A673 (cell line): ENCODE measurements around the gene CTIF.

ENCODE experiments used
- EZH2 ChIP-seq: fragments of 200-600 bp; sonication (generic); IDR thresholded peaks from 2 replicates; pipeline ENCODE4 v1.6.1; 2017; ENCODE audit warnings: borderline replicate concordance, low read depth, mild to moderate bottlenecking, mixed read lengths, antibody characterized with exemption, low read length; ENCODE audit not compliant: poor library complexity, severe bottlenecking
- TF ChIP-seq, protein P1 (sequence below): fragments of 300-800, 200-600 bp; sonication (generic); conservative IDR thresholded peaks from 2 replicates; pipeline ENCODE4 v1.5.1; 2017; ENCODE audit warnings: low read depth, mild to moderate bottlenecking, antibody characterized with exemption, low read length, moderate library complexity, mixed read lengths

DNA sequence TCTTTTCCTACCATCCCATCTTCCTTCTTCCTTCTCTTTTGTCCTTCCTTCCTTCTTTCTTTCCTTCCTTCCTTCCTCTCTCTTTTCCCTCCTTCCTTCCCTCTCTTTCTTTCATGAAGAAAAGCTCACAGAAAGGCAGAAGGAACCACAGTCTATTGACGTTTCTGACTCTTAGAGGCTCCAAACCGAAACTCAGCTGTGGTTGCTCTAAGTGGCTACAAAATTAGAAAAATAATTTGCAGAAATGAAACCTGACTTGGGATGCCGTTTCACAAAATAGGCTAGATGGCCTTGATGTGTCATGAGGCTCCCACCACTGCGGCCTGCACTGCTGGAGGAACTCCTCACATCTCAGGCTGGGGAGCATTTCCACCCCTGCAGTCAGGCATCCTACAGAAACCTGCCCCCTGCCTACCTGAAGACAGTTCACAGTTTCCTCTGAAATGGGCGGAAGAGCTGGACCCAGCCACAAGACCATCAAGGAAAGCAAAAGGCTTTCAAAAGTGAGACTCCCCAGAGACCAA lies 246.3 kb downstream of the CTIF start:
- no peak for TF ChIP-seq EZH2
- TF ChIP-seq, protein P1, sequence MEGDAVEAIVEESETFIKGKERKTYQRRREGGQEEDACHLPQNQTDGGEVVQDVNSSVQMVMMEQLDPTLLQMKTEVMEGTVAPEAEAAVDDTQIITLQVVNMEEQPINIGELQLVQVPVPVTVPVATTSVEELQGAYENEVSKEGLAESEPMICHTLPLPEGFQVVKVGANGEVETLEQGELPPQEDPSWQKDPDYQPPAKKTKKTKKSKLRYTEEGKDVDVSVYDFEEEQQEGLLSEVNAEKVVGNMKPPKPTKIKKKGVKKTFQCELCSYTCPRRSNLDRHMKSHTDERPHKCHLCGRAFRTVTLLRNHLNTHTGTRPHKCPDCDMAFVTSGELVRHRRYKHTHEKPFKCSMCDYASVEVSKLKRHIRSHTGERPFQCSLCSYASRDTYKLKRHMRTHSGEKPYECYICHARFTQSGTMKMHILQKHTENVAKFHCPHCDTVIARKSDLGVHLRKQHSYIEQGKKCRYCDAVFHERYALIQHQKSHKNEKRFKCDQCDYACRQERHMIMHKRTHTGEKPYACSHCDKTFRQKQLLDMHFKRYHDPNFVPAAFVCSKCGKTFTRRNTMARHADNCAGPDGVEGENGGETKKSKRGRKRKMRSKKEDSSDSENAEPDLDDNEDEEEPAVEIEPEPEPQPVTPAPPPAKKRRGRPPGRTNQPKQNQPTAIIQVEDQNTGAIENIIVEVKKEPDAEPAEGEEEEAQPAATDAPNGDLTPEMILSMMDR = no peak
